IMR-90 (cell line): Measurements from ENCODE around the gene C5AR2. TPM values are rescaled to one million over a fixed set of nuclear protein-coding genes. Genes with fewer than 3 reads are reported as not detected.

Experiments
- ATAC-seq: fragments of 200-7000 bp; cut with Tn5 transposase; 2 replicates; pipeline ENCODE4 v1.9.1; 2020; ENCODE audit warnings: low read depth, mild to moderate bottlenecking, moderate library complexity
- BruUV-seq: library from RNA; stranded (reverse); fragments of 400-500 nt; replicated peaks from 2 replicates; lab custom pipeline; 2021; lab: Mats Ljungman, UMichigan
- CTCF ChIA-PET: fragments of 300-600 bp; formaldehyde crosslinking; extraction: SDS; loops from one replicate; lab custom pipeline; 2021; ENCODE audit warnings: antibody characterized with exemption; lab: Yijun Ruan, JAX
- POLR2A ChIA-PET: fragments of 300-600 bp; sonication (Branson Sonifier 250); formaldehyde crosslinking; loops from one replicate; lab custom pipeline; 2022; ENCODE audit warnings: antibody characterized with exemption; ENCODE audit not compliant: unreplicated experiment; lab: Charles Lee
- DNase-seq: peaks from one replicate; pipeline ENCODE4 v3.0.0; 2013
- H2AFZ ChIP-seq: replicated peaks from 2 replicates; pipeline ENCODE3; 2013; ENCODE audit warnings: low read length, mild to moderate bottlenecking; ENCODE audit not compliant: poor library complexity
- H2AK5ac ChIP-seq: 2 replicates; pipeline ENCODE4 v1.6.1; 2013; ENCODE audit warnings: low read depth, low read length, inconsistent platforms
- H2AK9ac ChIP-seq: replicated peaks from 2 replicates; pipeline ENCODE3; 2013; ENCODE audit warnings: mild to moderate bottlenecking, low read depth, low read length, moderate library complexity; ENCODE audit not compliant: poor library complexity
- H2BK120ac ChIP-seq: 2 replicates; pipeline ENCODE4 v1.6.1; 2013; ENCODE audit warnings: low read depth, low read length, inconsistent platforms
- H2BK15ac ChIP-seq: 3 replicates; pipeline ENCODE4 v1.6.1; 2013; ENCODE audit warnings: low read depth, low read length, inconsistent platforms
- H2BK20ac ChIP-seq: 2 replicates; pipeline ENCODE4 v1.6.1; 2013; ENCODE audit warnings: low read depth, mild to moderate bottlenecking, inconsistent platforms, low read length, moderate library complexity
- H2BK5ac ChIP-seq: 2 replicates; pipeline ENCODE4 v1.6.1; 2013; ENCODE audit warnings: mild to moderate bottlenecking, low read depth, low read length, inconsistent platforms; ENCODE audit not compliant: poor library complexity, severe bottlenecking
- H3K14ac ChIP-seq: replicated peaks from 2 replicates; pipeline ENCODE4 v1.6.1; 2013; ENCODE audit warnings: low read depth, low read length, inconsistent platforms
- H3K18ac ChIP-seq: 2 replicates; pipeline ENCODE4 v1.6.1; 2013; ENCODE audit warnings: low read depth, low read length, control low read depth
- H3K23ac ChIP-seq: 2 replicates; pipeline ENCODE4 v1.6.1; 2013; ENCODE audit warnings: low read depth, low read length, inconsistent platforms
- H3K27ac ChIP-seq: 2 replicates; pipeline ENCODE4 v1.5.1; 2013; ENCODE audit warnings: mild to moderate bottlenecking, control low read depth, low read length; ENCODE audit not compliant: insufficient read depth
- H3K27me3 ChIP-seq: 2 replicates; pipeline ENCODE4 v1.6.1; 2013; ENCODE audit warnings: low read length; ENCODE audit not compliant: control insufficient read depth, insufficient read depth
- H3K36me3 ChIP-seq: 2 replicates; pipeline ENCODE4 v1.6.1; 2013; ENCODE audit warnings: low read length, mixed read lengths; ENCODE audit not compliant: control insufficient read depth, insufficient read depth
- H3K4ac ChIP-seq: 2 replicates; pipeline ENCODE4 v1.6.1; 2013; ENCODE audit warnings: low read depth, low read length, inconsistent platforms
- H3K4me1 ChIP-seq: 2 replicates; pipeline ENCODE4 v1.6.1; 2013; ENCODE audit warnings: low read length, mixed read lengths; ENCODE audit not compliant: control insufficient read depth, insufficient read depth
- H3K4me2 ChIP-seq: 2 replicates; pipeline ENCODE4 v1.6.1; 2013; ENCODE audit warnings: low read depth, mild to moderate bottlenecking, control low read depth, low read length, moderate library complexity
- H3K4me3 ChIP-seq: 2 replicates; pipeline ENCODE4 v1.5.1; 2013; ENCODE audit warnings: low read depth, mild to moderate bottlenecking, control low read depth, low read length, moderate library complexity; ENCODE audit not compliant: insufficient read depth
- H3K56ac ChIP-seq: 2 replicates; pipeline ENCODE4 v1.6.1; 2013; ENCODE audit warnings: low read length, inconsistent platforms; ENCODE audit not compliant: insufficient read depth; ENCODE audit errors: extremely low read depth
- H3K79me1 ChIP-seq, 2 experiments: 2 replicates each; pipeline ENCODE4 v1.6.1; 2013; ENCODE audit warnings: low read length in 2 of 2, inconsistent platforms in 1 of 2, low read depth in 1 of 2
- H3K9ac ChIP-seq: 2 replicates; pipeline ENCODE4 v1.6.1; 2013; ENCODE audit warnings: low read depth, low read length, control low read depth
- H3K9me1 ChIP-seq: 2 replicates; pipeline ENCODE4 v1.6.1; 2013; ENCODE audit warnings: low read length, inconsistent platforms; ENCODE audit not compliant: insufficient read depth
- H3K9me3 ChIP-seq: 2 replicates; pipeline ENCODE4 v1.6.1; 2013; ENCODE audit warnings: low read length; ENCODE audit not compliant: control insufficient read depth, insufficient read depth
- H4K20me1 ChIP-seq: 2 replicates; pipeline ENCODE4 v1.6.1; 2013; ENCODE audit warnings: low read length, inconsistent platforms; ENCODE audit not compliant: insufficient read depth
- H4K5ac ChIP-seq: 2 replicates; pipeline ENCODE4 v1.6.1; 2013; ENCODE audit warnings: mild to moderate bottlenecking, low read depth, low read length, control low read depth
- H4K8ac ChIP-seq, 2 experiments: 2 replicates each; pipeline ENCODE4 v1.6.1; 2013; ENCODE audit warnings: low read depth in 2 of 2, low read length in 2 of 2, control low read depth in 1 of 2, inconsistent platforms in 1 of 2
- H4K91ac ChIP-seq: 2 replicates; pipeline ENCODE4 v1.6.1; 2013; ENCODE audit warnings: low read depth, low read length, inconsistent platforms; ENCODE audit not compliant: insufficient read depth
- FOS ChIP-seq: fragments of 150-350 bp; IDR thresholded peaks from 2 replicates; pipeline ENCODE4 v1.6.1; 2016; ENCODE audit warnings: low read depth, low read length
- MAFK ChIP-seq: IDR thresholded peaks from 2 replicates; pipeline ENCODE4 v1.6.1; 2012; ENCODE audit warnings: low read depth, low read length, improper control_type of control experiment
- MAZ ChIP-seq: IDR thresholded peaks from 2 replicates; pipeline ENCODE4 v1.6.1; 2012; ENCODE audit warnings: low read depth, mild to moderate bottlenecking, low read length, improper control_type of control experiment, moderate library complexity, borderline replicate concordance
- MXI1 ChIP-seq: IDR thresholded peaks from 2 replicates; pipeline ENCODE4 v1.6.1; 2012; ENCODE audit warnings: low read depth, mild to moderate bottlenecking, low read length, moderate library complexity, borderline replicate concordance
- NFE2L2 ChIP-seq: fragments of 150-350 bp; IDR thresholded peaks from 2 replicates; pipeline ENCODE4 v1.6.1; 2016; ENCODE audit warnings: low read depth, mild to moderate bottlenecking, low read length
- POLR2A ChIP-seq: IDR thresholded peaks from 2 replicates; pipeline ENCODE4 v1.6.1; 2012; ENCODE audit warnings: mild to moderate bottlenecking, low read depth, low read length
- RAD21 ChIP-seq: IDR thresholded peaks from 2 replicates; pipeline ENCODE4 v1.6.1; 2012; ENCODE audit warnings: low read length, improper control_type of control experiment
- RCOR1 ChIP-seq: IDR thresholded peaks from 2 replicates; pipeline ENCODE4 v1.6.1; 2012; ENCODE audit warnings: mild to moderate bottlenecking, low read length, improper control_type of control experiment; ENCODE audit not compliant: insufficient replicate concordance
- RFX5 ChIP-seq: IDR thresholded peaks from 2 replicates; pipeline ENCODE4 v1.8.0; 2012; ENCODE audit warnings: low read depth, mild to moderate bottlenecking, low read length, moderate library complexity
- SMC3 ChIP-seq: fragments of 150-350 bp; IDR thresholded peaks from 2 replicates; pipeline ENCODE4 v1.6.1; 2016; ENCODE audit warnings: low read depth, mild to moderate bottlenecking, antibody characterized with exemption, low read length, moderate library complexity
- WGBS, 2 experiments: methylation state at CpG; one replicate each; pipeline versions ENCODE4 v1.1.5 to v1.1.7; 2013; ENCODE audit warnings: missing lambda C conversion rate in 2 of 2; ENCODE audit not compliant: insufficient read length in 1 of 2; ENCODE audit errors: extremely low coverage in 2 of 2; 5-methylcytosine and 5-hydroxymethylcytosine counted together
- dilution Hi-C: fragments of 300-500 bp; cut with HindIII; formaldehyde crosslinking; loops from one replicate; pipeline ENCODE4 v1.14.3; 2018; ENCODE audit warnings: low sequenced_read_pairs; ENCODE audit not compliant: unreplicated experiment
- in situ Hi-C: fragments of 300-500 bp; cut with MboI; formaldehyde crosslinking; loops from 3 replicates; pipeline ENCODE4 v1.14.3; 2019; ENCODE audit warnings: low sequenced_read_pairs, inconsistent platforms, mixed read lengths
- intact Hi-C: fragments of 100-400 bp; cut with micrococcal nuclease; formaldehyde crosslinking; loops from 2 replicates; pipeline ENCODE4 v1.10.0; 2022
- polyA plus RNA-seq, 3 experiments: library from polyadenylated mRNA; depleted of rRNA; stranded (reverse); fragments of >200 nt; gene quantifications; 2 replicates each; pipeline ENCODE4 v1.2.3, GENCODE V29; 2012; ENCODE audit warnings: low replicate concordance in 1 of 3
- total RNA-seq: library from RNA; depleted of rRNA; stranded (reverse); fragments of >200 nt; gene quantifications from 2 replicates; pipeline ENCODE4 v1.2.3, GENCODE V29; 2012
- TF ChIP-seq, protein P1 (sequence below): fragments of 150-350 bp; IDR thresholded peaks from 2 replicates; pipeline ENCODE4 v1.6.1; 2017; ENCODE audit warnings: mild to moderate bottlenecking, antibody characterized with exemption, low read length, low read depth
- TF ChIP-seq, protein P2 (sequence below): conservative IDR thresholded peaks from 2 replicates; pipeline ENCODE4 v1.5.1; 2012; ENCODE audit warnings: mild to moderate bottlenecking, low read depth, low read length, improper control_type of control experiment

The C5AR2 gene
- total and polyA plus RNA-seq, 2 of the 4 experiments (the other 2 are of a cell fraction), result not detected

DNA sequence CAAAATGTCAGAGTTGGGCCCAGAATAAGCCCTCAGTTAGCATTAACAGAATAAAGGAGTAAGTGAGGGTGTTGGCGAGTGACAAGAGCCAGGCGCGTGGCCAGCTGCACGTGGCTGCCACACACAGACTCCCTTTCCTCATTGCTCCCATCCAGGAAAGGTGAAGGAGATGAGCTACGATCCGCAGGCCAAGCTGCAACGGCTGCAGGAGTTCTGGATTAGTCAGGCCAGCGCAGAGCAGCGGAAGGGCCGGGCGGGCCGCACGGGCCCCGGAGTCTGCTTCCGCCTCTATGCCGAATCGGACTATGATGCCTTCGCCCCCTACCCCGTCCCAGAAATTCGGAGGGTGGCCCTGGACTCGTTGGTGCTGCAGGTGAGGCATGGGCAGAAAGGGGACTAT is 30.3 kb downstream of the C5AR2 start:
- H2BK20ac ChIP-seq, result no peak overlapping the region
- no peaks in the 10 kb centered on the region for H3K9me3 ChIP-seq
- no peak overlapping the region for H3K4ac ChIP-seq
- H3K27me3 ChIP-seq, result no peaks in the 10 kb centered on the region
- no peak overlapping the region for H3K9ac ChIP-seq
- H4K8ac ChIP-seq, result no peak overlapping the region
- WGBS, 2 experiments, result 98% methylated on average over 7 of the region's 21 CpGs; no CpG with 5 or more reads in 1 of the 2 experiments
- in situ Hi-C loops (no loop called here), dilution Hi-C loops (no loop called here), intact Hi-C loops (no loop called here)
- no peak overlapping the region for H4K5ac ChIP-seq
- no peak overlapping the region for H3K14ac ChIP-seq
- H2BK5ac ChIP-seq, result no peak overlapping the region
- H3K27ac ChIP-seq, result no peak overlapping the region
- no peak overlapping the region for H3K18ac ChIP-seq
- H3K9me1 ChIP-seq, result peaks cover 3% of the 10 kb centered on the region
- TF ChIP-seq RAD21 (no peak), NFE2L2 (no peak), RCOR1 (no peak), FOS (no peak), POLR2A (no peak), MAFK (no peak), MXI1 (no peak), MAZ (no peak), SMC3 (no peak), RFX5 (no peak)
- TF ChIP-seq, protein P1, sequence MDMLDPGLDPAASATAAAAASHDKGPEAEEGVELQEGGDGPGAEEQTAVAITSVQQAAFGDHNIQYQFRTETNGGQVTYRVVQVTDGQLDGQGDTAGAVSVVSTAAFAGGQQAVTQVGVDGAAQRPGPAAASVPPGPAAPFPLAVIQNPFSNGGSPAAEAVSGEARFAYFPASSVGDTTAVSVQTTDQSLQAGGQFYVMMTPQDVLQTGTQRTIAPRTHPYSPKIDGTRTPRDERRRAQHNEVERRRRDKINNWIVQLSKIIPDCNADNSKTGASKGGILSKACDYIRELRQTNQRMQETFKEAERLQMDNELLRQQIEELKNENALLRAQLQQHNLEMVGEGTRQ, result no peak
- TF ChIP-seq, protein P2, sequence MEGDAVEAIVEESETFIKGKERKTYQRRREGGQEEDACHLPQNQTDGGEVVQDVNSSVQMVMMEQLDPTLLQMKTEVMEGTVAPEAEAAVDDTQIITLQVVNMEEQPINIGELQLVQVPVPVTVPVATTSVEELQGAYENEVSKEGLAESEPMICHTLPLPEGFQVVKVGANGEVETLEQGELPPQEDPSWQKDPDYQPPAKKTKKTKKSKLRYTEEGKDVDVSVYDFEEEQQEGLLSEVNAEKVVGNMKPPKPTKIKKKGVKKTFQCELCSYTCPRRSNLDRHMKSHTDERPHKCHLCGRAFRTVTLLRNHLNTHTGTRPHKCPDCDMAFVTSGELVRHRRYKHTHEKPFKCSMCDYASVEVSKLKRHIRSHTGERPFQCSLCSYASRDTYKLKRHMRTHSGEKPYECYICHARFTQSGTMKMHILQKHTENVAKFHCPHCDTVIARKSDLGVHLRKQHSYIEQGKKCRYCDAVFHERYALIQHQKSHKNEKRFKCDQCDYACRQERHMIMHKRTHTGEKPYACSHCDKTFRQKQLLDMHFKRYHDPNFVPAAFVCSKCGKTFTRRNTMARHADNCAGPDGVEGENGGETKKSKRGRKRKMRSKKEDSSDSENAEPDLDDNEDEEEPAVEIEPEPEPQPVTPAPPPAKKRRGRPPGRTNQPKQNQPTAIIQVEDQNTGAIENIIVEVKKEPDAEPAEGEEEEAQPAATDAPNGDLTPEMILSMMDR, result no peak
- H3K36me3 ChIP-seq, result peaks cover 51% of the 10 kb centered on the region
- 0 out of 2 replicates have a peak, but pooled peaks cover 2% of the 10 kb centered on the region for H3K4me1 ChIP-seq
- no peak overlapping the region for H3K23ac ChIP-seq
- no peak overlapping the region for H2AK9ac ChIP-seq
- no peak overlapping the region for H2BK15ac ChIP-seq
- DNase-seq, result no peak
- H2AFZ ChIP-seq, result no peak overlapping the region
- no peak overlapping the region for H3K4me3 ChIP-seq
- H3K56ac ChIP-seq, result no peak overlapping the region
- H3K79me1 ChIP-seq, result peaks cover 0 to 29% of the 10 kb centered on the region in 2 experiments; a peak in 2 of 4 replicates
- no peak overlapping the region for H3K4me2 ChIP-seq
- H2AK5ac ChIP-seq, result no peak overlapping the region
- CTCF ChIA-PET, result interaction anchor here (0.6 kb wide), 1 partner anchor 128 kb away, joined by 4 read pairs; no protein-coding TSS in a partner anchor
- no peak overlapping the region for H2BK120ac ChIP-seq
- POLR2A ChIA-PET, result no interaction called here
- peaks cover 6% of the 10 kb centered on the region for H4K20me1 ChIP-seq
- no TSS peak for BruUV-seq
- no peak overlapping the region for H4K91ac ChIP-seq
- no peak for ATAC-seq
